GM12891 (cell line): Measurements from ENCODE around the gene BCAS2.

Experiments used
- DNase-seq: peaks from one replicate; pipeline ENCODE4 v3.0.0; 2011; ENCODE audit warnings: low spot score; ENCODE audit not compliant: insufficient read length
- FAIRE-seq: peaks from 2 replicates; lab custom pipeline; 2011; peaks lifted over from hg19 to GRCh38; lab: Jason Lieb, UNC
- PAX5 ChIP-seq: IDR thresholded peaks from 2 replicates; pipeline ENCODE4 v1.6.1; 2011; ENCODE audit warnings: low read length, moderate library complexity, mild to moderate bottlenecking; ENCODE audit not compliant: insufficient read depth, severe bottlenecking
- POLR2A ChIP-seq: IDR thresholded peaks from 2 replicates; pipeline ENCODE4 v1.6.1; 2011; ENCODE audit warnings: low read depth, low read length, control low read depth
- POLR2AphosphoS5 ChIP-seq: IDR thresholded peaks from 2 replicates; pipeline ENCODE4 v1.6.1; 2011; ENCODE audit warnings: low read depth, low read length, control low read depth
- POU2F2 ChIP-seq: IDR thresholded peaks from 2 replicates; pipeline ENCODE4 v1.6.1; 2011; ENCODE audit warnings: low read depth, mild to moderate bottlenecking, control low read depth, low read length, moderate library complexity
- SPI1 ChIP-seq: IDR thresholded peaks from 2 replicates; pipeline ENCODE4 v1.6.1; 2011; ENCODE audit warnings: low read depth, low read length, control low read depth
- TAF1 ChIP-seq: IDR thresholded peaks from 2 replicates; pipeline ENCODE4 v1.6.1; 2011; ENCODE audit warnings: low read depth, low read length, control low read depth

The BCAS2 gene

DNA sequence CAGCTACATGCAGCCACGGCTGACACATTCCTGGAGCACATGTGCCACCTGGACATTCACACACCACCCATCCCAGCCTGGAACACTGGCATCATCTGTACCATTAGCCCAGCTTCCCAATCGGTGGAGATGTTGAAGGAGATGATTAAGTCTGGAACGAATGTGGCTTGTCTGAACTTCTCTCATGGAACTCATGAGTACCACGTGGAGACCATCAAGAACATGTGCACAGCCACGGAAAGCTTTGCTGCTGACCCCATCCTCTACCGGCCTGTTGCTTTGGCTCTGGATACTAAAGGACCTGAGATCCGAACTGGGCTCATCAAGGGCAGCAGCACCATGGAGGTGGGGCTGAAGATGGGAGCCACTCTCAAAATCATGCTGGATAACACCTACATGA, 45.4 kb downstream of the BCAS2 start:
- no peak for TF ChIP-seq POU2F2
- no peak for TF ChIP-seq POLR2A
- no peak for TF ChIP-seq PAX5
- no peak for TF ChIP-seq POLR2AphosphoS5
- TF ChIP-seq TAF1: no peak
- TF ChIP-seq SPI1: no peak
- FAIRE-seq: no peak

DNA sequence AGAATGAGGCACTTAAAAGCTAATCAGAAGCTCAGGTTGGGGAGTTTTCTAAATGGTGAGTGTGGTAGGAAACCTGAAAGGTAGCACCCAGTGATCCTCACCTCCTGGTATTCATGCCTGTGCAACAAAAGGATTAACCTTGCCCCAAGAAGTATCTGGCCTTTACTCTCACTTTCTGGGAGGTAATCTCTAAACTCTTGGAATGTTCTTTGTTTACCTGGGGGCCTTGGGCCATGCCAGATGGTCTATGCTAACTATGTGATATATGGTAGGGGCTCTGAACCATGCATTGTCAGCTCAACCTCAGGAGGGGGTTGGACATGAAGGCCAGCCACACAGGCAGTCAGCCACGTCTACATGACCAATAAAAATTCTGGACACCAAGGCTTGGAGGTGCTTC, 46.0 kb downstream of the BCAS2 start:
- DNase-seq (no peak), FAIRE-seq (no peak)
- TF ChIP-seq TAF1: no peak

More for the DNA sequence above, 45.4 kb downstream of the BCAS2 start:
- DNase-seq: no peak

DNA sequence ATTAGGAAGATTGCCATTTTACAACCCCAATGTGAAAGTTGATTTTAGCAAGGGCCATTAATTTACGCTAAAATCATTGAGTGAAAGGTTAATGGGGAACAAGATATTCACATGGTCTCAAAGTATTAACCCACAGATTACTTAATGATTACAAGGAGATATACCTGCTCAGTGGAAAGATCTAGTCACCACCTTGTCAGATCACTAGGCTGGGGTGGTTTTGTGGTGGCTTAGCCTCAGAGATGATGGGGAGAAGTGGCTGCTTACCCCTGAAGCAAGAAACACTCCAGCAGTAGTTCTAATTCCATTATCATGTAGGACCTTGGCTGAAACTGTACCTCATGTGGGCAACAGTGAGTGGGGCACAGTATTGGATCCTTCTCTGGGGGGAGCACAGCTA, 50.3 kb downstream of the BCAS2 start:
- FAIRE-seq (no peak), DNase-seq (no peak)
- TF ChIP-seq PAX5: no peak
- no peak for TF ChIP-seq POU2F2
- no peak for TF ChIP-seq TAF1
- no peak for TF ChIP-seq SPI1
- TF ChIP-seq POLR2A: no peak
- TF ChIP-seq POLR2AphosphoS5: no peak

DNA sequence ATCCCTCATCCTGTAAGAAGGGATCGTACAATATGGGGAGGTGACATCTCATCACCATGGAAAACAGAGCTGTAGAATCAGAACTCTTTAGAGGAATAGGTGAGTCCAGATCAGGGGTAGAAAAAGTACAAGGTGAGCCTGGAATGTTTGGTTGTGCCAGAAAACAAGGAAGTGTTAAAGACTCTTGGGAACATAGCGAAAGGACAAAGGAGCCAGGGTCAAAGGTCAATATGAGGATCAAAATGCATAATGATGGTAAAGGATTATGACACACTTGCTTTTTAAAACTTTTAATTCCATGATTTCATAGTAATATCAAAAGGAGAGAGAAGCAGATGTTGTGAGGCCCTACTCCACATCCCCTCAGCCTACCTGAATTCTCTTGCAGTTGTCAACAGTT, 51.2 kb downstream of the BCAS2 start:
- no peak for FAIRE-seq
- no peak for DNase-seq
- no peak for TF ChIP-seq TAF1
- TF ChIP-seq PAX5: no peak
- no peak for TF ChIP-seq POU2F2
- no peak for TF ChIP-seq POLR2AphosphoS5
- no peak for TF ChIP-seq POLR2A

DNA sequence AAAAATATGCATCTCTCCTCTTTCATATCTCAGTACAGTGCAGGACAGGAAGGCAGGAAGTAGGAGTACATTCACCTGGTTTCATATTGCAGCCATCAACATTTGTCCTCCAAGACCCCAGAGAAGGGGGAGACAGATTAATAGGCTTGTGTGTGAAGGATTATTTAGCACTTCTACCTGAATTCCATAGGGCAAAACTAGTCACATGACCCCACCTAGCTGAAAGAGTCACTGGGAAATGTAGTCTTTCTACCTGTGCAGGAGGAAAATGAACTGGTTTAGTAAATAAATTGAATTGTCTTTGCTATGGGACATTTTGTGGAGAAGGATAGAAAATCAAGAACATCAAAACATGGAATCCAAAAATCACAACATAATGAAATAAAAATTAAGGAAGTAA, 56.5 kb downstream of the BCAS2 start:
- DNase-seq (no peak), FAIRE-seq (no peak)
- no peak for TF ChIP-seq TAF1
- no peak for TF ChIP-seq SPI1
- TF ChIP-seq POLR2A: no peak
- TF ChIP-seq PAX5: no peak
- TF ChIP-seq POU2F2: no peak
- no peak for TF ChIP-seq POLR2AphosphoS5

DNA sequence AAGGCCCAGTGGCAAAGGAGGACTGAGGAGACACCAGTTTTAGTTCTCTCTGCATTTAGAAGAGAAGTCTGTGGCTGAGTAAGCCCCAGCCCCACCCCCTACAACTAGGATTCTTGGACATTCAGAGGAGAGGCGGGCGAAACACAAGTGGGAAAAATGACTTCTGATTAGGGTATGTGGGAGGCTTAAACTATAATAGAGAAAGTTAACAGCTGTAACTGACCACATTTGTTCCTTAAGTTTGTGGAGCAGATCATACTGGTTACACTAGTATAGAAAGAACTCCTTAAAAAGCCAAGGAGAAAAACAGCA, 59.2 kb downstream of the BCAS2 start:
- TF ChIP-seq POLR2A (no peak), POU2F2 (no peak), PAX5 (no peak), POLR2AphosphoS5 (no peak), SPI1 (no peak), TAF1 (no peak)
- no peak for FAIRE-seq

DNA sequence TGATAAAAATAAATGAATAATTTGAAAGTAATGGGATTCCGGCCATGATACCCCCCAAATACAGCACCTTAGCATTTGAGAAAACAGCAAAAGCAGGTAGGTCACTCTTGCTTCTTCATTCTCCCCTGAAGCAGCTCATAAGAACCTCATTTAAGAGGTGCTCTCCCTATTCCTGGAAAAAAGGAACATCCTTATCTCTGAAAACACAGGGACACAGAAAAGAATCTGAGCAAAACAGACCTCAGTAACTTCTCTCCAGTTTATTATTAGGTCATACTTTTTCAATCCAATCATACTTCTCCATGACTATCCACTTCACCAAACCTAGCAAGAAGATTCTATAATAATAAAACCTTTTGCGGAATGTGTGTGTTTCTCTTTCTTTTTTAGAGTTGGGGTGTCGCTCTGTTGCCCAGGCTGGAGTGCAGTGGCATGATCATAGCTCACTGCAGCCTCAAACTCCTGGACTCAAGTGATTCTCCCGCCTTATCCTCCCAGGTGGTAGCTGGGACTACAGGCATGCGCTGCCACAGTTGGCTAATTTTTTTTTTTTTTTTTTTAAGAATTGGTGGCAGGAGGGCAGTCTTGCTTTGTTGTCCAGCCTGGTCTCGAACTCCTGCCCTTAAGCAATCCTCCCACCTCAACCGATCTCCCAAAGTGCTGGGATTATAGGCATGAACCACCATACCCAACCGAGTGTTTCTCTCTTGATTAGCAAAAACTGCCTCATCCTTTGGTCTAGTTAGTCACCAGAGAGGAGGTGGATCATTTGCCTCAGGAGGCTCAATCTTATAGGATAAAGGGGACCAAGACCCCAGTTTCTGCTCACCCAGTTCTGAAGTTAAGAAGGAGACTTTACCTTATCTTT, 59.8 kb downstream of the BCAS2 start:
- DNase-seq (no peak), FAIRE-seq (no peak)
- TF ChIP-seq POLR2AphosphoS5: no peak
- no peak for TF ChIP-seq TAF1
- no peak for TF ChIP-seq SPI1
- TF ChIP-seq PAX5: no peak
- no peak for TF ChIP-seq POLR2A
- no peak for TF ChIP-seq POU2F2

More for the DNA sequence above, 59.2 kb downstream of the BCAS2 start:
- no peak for DNase-seq
